ENCODE results near the gene GHR. TPM values are rescaled to one million over a fixed set of nuclear protein-coding genes. Genes with fewer than 3 reads are reported as not detected.

The GHR gene
- total RNA-seq, 2 experiments from 2014 or later = not detected

DNA sequence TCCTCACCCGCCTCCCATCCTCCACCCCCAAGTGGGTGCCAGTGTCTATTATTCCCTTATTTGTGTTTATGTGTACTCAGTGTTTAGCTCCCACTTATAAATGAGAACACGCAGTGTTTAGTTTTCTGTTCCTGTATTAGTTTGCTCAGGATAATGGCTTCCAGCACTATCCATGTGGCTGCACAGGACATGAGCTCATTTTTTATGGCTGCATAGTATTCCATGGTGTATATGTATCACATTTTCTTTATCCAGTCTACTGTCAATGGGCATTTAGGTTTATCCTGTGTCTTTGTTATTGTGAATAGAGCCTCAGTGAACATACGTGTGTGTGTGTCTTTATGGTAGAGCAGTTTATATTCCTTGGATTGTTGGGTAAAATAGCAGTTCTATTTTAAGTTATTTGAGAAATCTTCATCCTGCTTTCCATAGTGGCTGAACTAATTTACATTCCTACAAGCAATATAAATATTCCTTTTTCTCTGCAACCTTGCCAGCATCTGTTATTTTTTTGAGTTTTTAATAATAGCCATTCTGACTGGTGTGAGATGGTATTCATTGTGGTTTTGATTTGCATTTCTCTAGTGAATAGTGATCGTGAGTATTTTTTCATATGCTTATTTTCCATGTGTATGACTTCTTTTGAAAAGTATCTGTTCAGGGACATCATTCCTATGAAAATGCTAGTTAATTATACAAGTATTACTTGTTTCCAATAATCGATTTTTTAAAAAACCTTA, 169.3 kb downstream of the GHR start:
- peaks cover 12% of the 10 kb centered on the region for H3K27me3 Mint-ChIP-seq
- ChIA-PET POLR2A (no interaction called here), CTCF (no interaction called here)
- H3K4me3 Mint-ChIP-seq = no peak overlapping the region
- H3K9me3 Mint-ChIP-seq = no peaks in the 10 kb centered on the region
- no peak for DNase-seq
- no peak overlapping the region for H3K27ac Mint-ChIP-seq
- H3K4me1 Mint-ChIP-seq = no peaks in the 10 kb centered on the region
- H3K36me3 Mint-ChIP-seq (ENCODE audit: low read depth) = no peaks in the 10 kb centered on the region

DNA sequence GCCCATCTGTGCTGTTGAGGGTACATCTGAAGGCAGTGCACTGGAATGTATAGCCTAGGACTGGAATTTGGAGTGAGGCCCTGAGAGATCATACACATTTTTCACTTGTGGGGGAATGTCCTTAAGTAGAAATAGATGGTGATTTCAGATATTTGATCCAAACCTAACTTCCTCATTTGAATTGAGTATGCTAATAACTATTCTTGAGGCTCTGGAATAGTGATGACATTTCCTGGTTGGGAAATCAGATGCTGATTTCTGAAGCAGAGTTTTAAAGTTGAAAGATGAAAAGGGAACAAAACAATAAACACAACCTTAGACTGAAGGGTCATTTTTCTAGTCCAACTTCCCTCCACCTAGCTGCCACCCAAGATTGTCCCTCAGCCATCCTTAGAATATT, 170.4 kb downstream of the GHR start:
- ChIA-PET CTCF (interaction anchor here (2.8 kb wide), 1 partner anchor 8 kb away, joined by 6 read pairs; no protein-coding TSS in a partner anchor), POLR2A (no interaction called here)
- Mint-ChIP-seq H3K27ac (no peak overlapping the region), H3K4me1 (no peaks in the 10 kb centered on the region), H3K27me3 (peaks cover 8% of the 10 kb centered on the region), H3K9me3 (no peaks in the 10 kb centered on the region), H3K36me3 (ENCODE audit: low read depth) (no peaks in the 10 kb centered on the region), H3K4me3 (no peak overlapping the region)
- DNase-seq = no peak

DNA sequence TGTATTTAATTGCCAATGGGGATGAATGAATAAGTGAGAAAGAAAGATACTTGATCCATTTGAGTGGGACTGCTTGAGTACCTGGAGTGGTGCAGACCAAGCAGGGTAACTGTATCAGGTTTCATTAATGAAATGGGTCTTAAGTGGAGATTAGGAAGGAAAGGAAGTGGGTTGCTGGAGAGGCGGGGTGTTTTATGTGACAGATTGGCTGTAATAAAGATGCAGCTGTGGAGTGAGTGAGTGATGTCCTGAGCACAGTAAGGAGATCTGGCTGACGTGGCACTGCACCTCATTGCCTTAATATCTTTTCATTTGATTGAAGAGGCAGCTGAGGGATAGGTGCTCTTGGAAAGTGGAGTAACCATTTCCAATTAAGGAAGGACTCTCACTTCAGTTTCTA, 172.4 kb downstream of the GHR start:
- CTCF ChIA-PET = interaction anchor here (2.8 kb wide), 1 partner anchor 10 kb away, joined by 6 read pairs; no protein-coding TSS in a partner anchor
- no peaks in the 10 kb centered on the region for H3K36me3 Mint-ChIP-seq (ENCODE audit: low read depth)
- H3K9me3 Mint-ChIP-seq = no peaks in the 10 kb centered on the region
- no peak for DNase-seq
- POLR2A ChIA-PET = no interaction called here
- no peaks in the 10 kb centered on the region for H3K4me1 Mint-ChIP-seq
- peaks cover 7% of the 10 kb centered on the region for H3K27me3 Mint-ChIP-seq
- no peak overlapping the region for H3K4me3 Mint-ChIP-seq
- no peak overlapping the region for H3K27ac Mint-ChIP-seq

DNA sequence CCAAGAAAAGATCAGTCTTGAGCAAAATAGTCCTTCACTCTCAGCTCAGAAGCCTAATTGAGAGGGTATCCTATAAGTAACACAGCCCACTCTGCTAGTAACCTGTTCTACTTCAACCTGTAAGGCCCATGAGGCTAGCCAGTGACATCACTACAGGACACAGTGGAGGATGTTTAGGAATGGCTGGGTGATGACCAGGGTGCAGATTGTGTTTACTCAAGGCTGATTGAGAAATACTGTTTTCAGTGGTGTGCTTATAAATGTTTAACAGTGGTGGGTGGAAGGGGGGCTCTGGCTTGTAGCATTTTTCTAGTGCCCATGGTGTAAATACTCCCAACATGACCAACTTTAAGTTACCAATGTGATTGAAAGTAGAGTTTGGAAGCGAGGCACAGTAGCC, 173.6 kb downstream of the GHR start:
- Mint-ChIP-seq H3K36me3 (ENCODE audit: low read depth) (no peaks in the 10 kb centered on the region), H3K9me3 (no peaks in the 10 kb centered on the region), H3K4me3 (no peak overlapping the region), H3K27me3 (no peaks in the 10 kb centered on the region), H3K27ac (no peak overlapping the region), H3K4me1 (no peaks in the 10 kb centered on the region)
- CTCF ChIA-PET = no interaction called here
- DNase-seq = no peak
- POLR2A ChIA-PET = no interaction called here

DNA sequence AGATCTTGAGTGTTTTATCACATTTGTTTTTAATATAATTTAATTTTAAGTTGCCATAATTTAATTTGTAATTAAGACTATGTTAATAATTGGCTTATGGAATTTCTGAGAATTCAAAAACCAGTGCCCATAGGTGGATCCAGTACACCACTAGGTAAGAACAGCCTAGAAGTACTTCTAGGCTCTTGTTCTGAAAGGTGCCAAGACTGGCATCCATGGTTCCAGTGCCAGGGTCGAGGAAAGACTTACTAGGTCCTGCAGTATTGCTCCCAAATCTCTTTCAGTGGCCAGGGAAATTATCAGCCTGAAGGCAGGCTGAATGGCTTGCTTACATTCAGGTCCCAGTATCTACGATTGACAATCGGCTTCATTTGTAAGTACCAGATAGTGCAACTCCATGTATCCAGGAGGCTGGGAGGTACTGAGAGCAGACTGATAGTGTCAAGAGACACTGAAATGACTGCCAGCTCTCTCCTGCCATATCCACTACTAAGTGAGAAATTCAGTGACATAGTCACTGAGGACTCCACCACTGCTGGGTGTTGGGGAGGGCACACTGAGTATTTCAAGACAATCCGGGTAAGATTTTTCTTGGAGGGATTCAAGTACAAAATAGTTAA, 174.2 kb downstream of the GHR start:
- H3K36me3 Mint-ChIP-seq (ENCODE audit: low read depth) = no peaks in the 10 kb centered on the region

DNA sequence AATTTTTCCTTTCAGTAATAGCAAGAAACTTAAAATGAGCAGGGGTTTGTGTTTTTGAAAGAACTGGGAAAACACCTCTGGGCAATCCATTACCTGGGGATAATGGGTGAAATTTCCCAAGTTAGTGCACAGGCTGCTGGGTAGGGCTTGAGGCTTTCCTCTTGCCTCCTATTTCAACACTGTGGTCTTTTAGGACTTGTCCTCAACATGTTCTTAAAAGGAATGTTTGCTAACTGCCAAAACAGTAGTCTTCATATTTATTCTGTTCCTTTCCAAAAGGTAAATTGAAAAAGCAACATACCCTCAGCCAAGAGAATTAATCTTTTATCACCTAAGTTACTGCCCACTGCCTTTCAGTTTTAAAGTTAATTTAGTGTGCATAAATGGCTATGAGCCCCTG, 175.1 kb downstream of the GHR start:
- Mint-ChIP-seq H3K9me3 (no peaks in the 10 kb centered on the region), H3K4me3 (no peak overlapping the region), H3K36me3 (ENCODE audit: low read depth) (no peaks in the 10 kb centered on the region), H3K4me1 (no peaks in the 10 kb centered on the region), H3K27ac (no peak overlapping the region), H3K27me3 (peaks cover 4% of the 10 kb centered on the region)
- ChIA-PET POLR2A (no interaction called here), CTCF (interaction anchor here (2.5 kb wide), 1 partner anchor 14 kb away, joined by 8 read pairs; no protein-coding TSS in a partner anchor)
- no peak for DNase-seq

More for the DNA sequence above, 174.2 kb downstream of the GHR start:
- no peak for DNase-seq
- H3K9me3 Mint-ChIP-seq = no peaks in the 10 kb centered on the region
- H3K27me3 Mint-ChIP-seq = no peaks in the 10 kb centered on the region
- no peak overlapping the region for H3K4me3 Mint-ChIP-seq
- ChIA-PET POLR2A (no interaction called here), CTCF (no interaction called here)
- H3K27ac Mint-ChIP-seq = no peak overlapping the region
- no peaks in the 10 kb centered on the region for H3K4me1 Mint-ChIP-seq

DNA sequence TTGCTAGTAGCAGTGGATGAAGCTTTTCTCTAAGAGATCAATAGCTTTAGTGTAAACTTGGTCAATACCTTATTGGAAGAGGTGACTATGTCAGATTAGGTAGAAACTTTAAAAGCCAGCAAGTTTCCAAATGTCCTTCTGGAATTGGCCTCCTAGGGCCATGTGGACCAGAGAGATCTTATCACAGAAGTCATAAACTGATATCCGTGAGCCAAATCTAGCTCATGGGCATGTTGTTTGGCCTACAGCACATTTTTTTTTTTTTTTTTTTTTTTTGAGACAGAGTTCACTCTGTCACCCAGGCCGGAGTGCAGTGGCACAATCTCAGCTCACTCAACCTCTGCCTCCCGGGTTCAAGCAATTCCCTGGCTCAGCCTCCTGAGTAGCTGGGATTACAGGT, 175.9 kb downstream of the GHR start:
- DNase-seq = no peak
- Mint-ChIP-seq H3K36me3 (ENCODE audit: low read depth) (no peaks in the 10 kb centered on the region), H3K4me3 (no peak overlapping the region), H3K27me3 (peaks cover 6% of the 10 kb centered on the region), H3K9me3 (no peaks in the 10 kb centered on the region), H3K27ac (no peak overlapping the region), H3K4me1 (no peaks in the 10 kb centered on the region)
- ChIA-PET CTCF (interaction anchor here (0.6 to 2.5 kb wide), 2 partner anchors 15 to 352 kb away, joined by 4 to 8 read pairs; no protein-coding TSS in a partner anchor), POLR2A (no interaction called here)

DNA sequence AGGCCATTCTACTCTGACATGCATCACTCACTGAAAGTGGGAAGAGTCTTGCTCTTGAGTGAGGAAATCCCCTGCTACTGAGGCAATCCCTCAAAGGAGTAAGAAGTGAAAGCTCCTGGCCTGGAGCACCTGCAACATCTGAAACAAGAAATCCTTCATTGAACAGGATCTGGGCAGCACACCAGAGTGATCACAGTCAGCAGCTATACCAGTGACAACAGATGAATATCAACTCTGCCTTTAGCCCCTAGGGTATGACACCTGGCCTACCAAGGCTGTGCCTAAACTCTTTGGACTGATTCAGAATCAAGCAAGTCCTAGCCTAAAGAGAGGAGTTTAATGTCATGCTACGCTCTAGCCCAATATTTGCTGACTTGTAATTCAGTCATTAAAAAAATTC, 177.2 kb downstream of the GHR start:
- no peaks in the 10 kb centered on the region for H3K36me3 Mint-ChIP-seq (ENCODE audit: low read depth)
- peaks cover 6% of the 10 kb centered on the region for H3K27me3 Mint-ChIP-seq
- DNase-seq = no peak
- no peaks in the 10 kb centered on the region for H3K4me1 Mint-ChIP-seq
- POLR2A ChIA-PET = no interaction called here
- no peaks in the 10 kb centered on the region for H3K9me3 Mint-ChIP-seq
- H3K27ac Mint-ChIP-seq = no peak overlapping the region
- CTCF ChIA-PET = interaction anchor here (2.5 kb wide), 1 partner anchor 16 kb away, joined by 8 read pairs; no protein-coding TSS in a partner anchor
- H3K4me3 Mint-ChIP-seq = no peak overlapping the region

DNA sequence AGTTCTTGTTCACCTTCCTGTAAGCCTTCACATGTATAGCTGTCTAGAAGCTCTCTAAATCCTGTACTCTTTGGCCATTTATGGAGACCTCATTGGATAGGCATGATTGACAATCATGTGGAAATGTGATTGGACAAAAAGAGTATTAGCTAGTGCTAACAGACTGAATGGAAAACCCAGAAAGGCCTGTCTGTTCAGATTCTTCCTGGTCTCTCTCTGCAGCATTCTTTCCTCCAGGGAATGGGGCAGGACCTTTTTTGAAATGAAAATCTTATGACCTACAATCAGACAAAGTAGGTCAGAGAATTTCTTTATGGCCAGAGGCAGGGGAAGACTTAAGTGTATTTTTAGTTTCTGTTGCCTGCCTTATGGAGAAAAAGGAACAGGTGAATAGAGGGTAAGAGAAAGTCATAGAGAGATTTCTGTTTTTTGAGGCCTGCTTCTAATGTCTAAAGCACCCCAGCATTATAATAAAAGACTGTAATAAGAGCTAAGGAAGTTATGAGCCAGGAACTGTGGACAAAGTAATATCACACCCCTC, 181.0 kb downstream of the GHR start:
- Mint-ChIP-seq H3K27ac (no peak overlapping the region), H3K4me1 (no peaks in the 10 kb centered on the region), H3K36me3 (ENCODE audit: low read depth) (no peaks in the 10 kb centered on the region), H3K9me3 (no peaks in the 10 kb centered on the region), H3K4me3 (no peak overlapping the region), H3K27me3 (peaks cover 20% of the 10 kb centered on the region)
- ChIA-PET CTCF (interaction anchor here (0.7 kb wide), 1 partner anchor 405 kb away, joined by 7 read pairs; no protein-coding TSS in a partner anchor), POLR2A (no interaction called here)
- DNase-seq = no peak

DNA sequence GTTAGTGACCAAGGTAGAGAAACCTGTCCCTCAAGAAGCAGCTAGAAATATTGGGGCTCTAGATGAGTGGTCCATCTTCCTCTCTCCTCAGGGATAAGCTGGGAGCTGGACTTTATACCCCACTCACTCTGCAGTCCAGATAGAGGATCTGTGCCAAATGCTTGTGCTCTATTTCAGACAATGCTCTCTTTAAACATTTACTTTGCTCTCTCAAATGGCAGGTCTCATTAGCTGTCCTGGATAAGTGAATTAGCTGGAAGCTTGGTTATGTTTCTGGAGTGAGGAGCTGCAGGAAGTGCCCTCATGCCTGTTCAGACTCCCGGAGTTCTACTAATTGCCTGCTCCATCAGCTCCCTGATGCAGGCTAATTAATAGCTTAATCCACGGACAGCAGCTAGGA, 182.3 kb downstream of the GHR start:
- Mint-ChIP-seq H3K27me3 (peaks cover 23% of the 10 kb centered on the region), H3K4me3 (no peak overlapping the region), H3K4me1 (no peaks in the 10 kb centered on the region), H3K9me3 (no peaks in the 10 kb centered on the region), H3K27ac (no peak overlapping the region), H3K36me3 (ENCODE audit: low read depth) (no peaks in the 10 kb centered on the region)
- CTCF ChIA-PET = interaction anchor here (0.5 to 1.5 kb wide), 4 partner anchors 21 to 182 kb away, joined by 3 to 4 read pairs (median 3); no protein-coding TSS in a partner anchor
- POLR2A ChIA-PET = interaction anchor here (0.5 kb wide), 1 partner anchor 92 kb away, joined by 3 read pairs; no protein-coding TSS in a partner anchor
- DNase-seq = no peak

DNA sequence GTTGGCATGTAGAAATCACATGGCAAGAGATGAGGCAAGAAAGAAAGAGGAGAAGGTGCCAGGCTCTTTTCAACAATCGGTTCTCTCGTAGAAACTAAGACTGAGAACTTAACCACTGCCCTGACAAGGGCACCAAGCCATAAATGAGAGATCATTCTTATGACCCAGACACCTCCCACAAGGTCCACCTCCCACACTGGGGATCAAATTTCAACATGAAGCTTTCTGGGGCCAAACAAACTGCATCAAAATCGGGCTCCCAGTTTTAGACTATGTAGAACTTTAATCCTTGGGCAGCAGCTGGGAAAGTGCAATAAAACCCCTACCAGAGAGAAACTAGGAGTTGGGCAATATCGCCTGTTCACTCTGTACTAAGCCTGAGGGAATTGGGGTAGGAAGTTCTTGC, 183.2 kb downstream of the GHR start:
- Mint-ChIP-seq H3K27me3 (peaks cover 28% of the 10 kb centered on the region), H3K9me3 (no peaks in the 10 kb centered on the region), H3K36me3 (ENCODE audit: low read depth) (no peaks in the 10 kb centered on the region), H3K4me3 (no peak overlapping the region), H3K27ac (no peak overlapping the region), H3K4me1 (no peaks in the 10 kb centered on the region)
- ChIA-PET CTCF (interaction anchor here (1.5 kb wide), 1 partner anchor 22 kb away, joined by 3 read pairs; no protein-coding TSS in a partner anchor), POLR2A (interaction anchor here (1.0 kb wide), 1 partner anchor 414 kb away, joined by 3 read pairs; no protein-coding TSS in a partner anchor)
- DNase-seq = no peak

DNA sequence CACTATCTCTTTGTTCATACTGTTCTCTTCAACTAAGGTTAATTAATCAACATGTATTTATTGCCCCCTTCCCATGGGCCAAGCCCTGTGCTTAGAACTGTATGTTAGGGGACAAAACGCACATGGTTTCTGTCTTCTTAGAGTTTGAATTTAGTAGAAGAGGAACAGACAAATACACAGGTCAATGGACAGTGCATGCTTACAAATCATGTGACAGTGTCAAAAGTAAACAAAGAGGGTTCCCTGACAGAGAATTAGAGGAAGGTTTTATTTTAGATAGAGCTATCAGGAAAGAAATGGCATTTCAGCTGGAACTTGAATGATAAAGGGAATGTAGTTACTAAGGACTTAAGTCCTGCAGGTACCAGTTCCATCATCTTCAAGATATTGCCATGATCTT, 188.2 kb downstream of the GHR start:
- Mint-ChIP-seq H3K4me1 (no peaks in the 10 kb centered on the region), H3K36me3 (ENCODE audit: low read depth) (no peaks in the 10 kb centered on the region), H3K4me3 (no peak overlapping the region), H3K27me3 (peaks cover 31% of the 10 kb centered on the region), H3K27ac (no peak overlapping the region), H3K9me3 (no peaks in the 10 kb centered on the region)
- DNase-seq = no peak
- ChIA-PET CTCF (no interaction called here), POLR2A (no interaction called here)

DNA sequence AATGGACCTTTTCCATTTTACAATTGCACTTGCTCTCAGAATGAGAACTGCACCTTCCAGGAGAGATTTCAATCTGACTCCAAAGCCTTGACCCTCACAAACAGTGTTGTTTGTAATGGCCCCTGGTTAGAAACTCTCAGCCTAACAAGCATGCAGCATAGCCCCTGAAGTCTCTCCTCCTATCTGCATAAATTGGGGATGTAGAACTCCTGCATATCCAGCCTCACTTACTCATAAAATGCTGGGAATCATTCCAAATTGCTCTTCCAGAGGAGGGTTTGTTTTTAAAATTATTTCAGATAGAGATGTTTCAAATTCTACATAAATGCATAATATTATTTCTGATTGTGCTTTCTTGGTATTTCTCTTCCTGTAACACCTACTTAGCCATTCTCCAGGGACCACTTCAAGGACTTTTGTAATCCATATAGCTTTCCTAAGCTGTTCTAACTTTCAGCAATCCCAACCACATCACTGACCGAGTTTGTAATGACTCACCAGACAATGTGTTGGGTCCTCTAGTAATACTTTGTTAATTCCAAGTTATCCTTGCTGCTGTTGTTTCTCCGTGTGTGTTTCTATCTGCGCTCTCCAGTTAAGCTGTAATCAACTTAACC, 189.6 kb downstream of the GHR start:
- no peak for DNase-seq
- Mint-ChIP-seq H3K27me3 (peaks cover 33% of the 10 kb centered on the region), H3K9me3 (no peaks in the 10 kb centered on the region), H3K4me3 (no peak overlapping the region), H3K36me3 (ENCODE audit: low read depth) (no peaks in the 10 kb centered on the region), H3K27ac (no peak overlapping the region), H3K4me1 (no peaks in the 10 kb centered on the region)
- POLR2A ChIA-PET = no interaction called here
- CTCF ChIA-PET = interaction anchor here (0.7 kb wide), 1 partner anchor 9 kb away, joined by 3 read pairs; no protein-coding TSS in a partner anchor
